ENCODE data around the gene SLC51B.

SLC51B gene

GRCh38 chr15:65082303-65082953 is 37.2 kb downstream of the SLC51B start:
- H3K27ac ChIP-seq, result no peak overlapping the region
- no peak for DNase-seq (ENCODE audit: low spot score)
- ChIA-PET POLR2A (ENCODE audit: low non-redundant PET) (no interaction called here), CTCF (no interaction called here)
- TF ChIP-seq, protein P1, sequence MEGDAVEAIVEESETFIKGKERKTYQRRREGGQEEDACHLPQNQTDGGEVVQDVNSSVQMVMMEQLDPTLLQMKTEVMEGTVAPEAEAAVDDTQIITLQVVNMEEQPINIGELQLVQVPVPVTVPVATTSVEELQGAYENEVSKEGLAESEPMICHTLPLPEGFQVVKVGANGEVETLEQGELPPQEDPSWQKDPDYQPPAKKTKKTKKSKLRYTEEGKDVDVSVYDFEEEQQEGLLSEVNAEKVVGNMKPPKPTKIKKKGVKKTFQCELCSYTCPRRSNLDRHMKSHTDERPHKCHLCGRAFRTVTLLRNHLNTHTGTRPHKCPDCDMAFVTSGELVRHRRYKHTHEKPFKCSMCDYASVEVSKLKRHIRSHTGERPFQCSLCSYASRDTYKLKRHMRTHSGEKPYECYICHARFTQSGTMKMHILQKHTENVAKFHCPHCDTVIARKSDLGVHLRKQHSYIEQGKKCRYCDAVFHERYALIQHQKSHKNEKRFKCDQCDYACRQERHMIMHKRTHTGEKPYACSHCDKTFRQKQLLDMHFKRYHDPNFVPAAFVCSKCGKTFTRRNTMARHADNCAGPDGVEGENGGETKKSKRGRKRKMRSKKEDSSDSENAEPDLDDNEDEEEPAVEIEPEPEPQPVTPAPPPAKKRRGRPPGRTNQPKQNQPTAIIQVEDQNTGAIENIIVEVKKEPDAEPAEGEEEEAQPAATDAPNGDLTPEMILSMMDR (conservative IDR thresholded peaks at IDR 0.05; ENCODE audit: low read depth), result no peak

DNA sequence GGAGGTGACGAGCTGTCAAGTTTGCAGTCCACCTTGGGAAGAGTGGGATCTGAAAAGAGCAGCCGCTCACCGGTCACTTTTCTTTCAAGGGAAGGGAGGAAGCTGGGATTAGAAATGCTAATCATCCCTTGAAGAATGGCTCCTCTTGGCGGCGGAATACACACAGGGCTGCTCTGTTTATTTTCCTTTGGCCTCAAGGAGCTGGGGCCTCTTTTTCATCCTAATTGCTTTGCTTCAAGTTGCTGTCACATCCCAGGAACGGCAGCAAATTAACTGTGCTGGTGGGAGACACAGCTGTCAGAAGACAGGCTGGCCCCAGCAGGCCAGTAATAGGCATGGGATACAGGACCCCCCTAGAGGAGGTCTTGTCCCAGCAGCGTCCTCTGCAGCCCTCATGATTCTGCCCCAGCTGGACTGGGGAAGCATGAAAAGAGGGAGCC is 38.1 kb downstream of the SLC51B start:
- CTCF ChIA-PET, result no interaction called here
- H3K27ac ChIP-seq, result no peak overlapping the region
- TF ChIP-seq, protein P1 (conservative IDR thresholded peaks at IDR 0.05; ENCODE audit: low read depth), result no peak
- POLR2A ChIA-PET (ENCODE audit: low non-redundant PET), result no interaction called here
- DNase-seq (ENCODE audit: low spot score), result no peak

- TF ChIP-seq, protein P1 (conservative IDR thresholded peaks at IDR 0.05; ENCODE audit: low read depth), result no peak
- ChIA-PET POLR2A (ENCODE audit: low non-redundant PET) (no interaction called here), CTCF (interaction anchor here (0.5 to 1.4 kb wide), 3 partner anchors 16 to 639 kb away, joined by 3 to 4 read pairs (median 3); partner anchors contain the start of gene RASL12)
- no peak for DNase-seq (ENCODE audit: low spot score)
- H3K27ac ChIP-seq, result no peak overlapping the region
These were observed 39.5 kb downstream of the SLC51B start for GRCh38 chr15:65084500-65085206.

GRCh38 chr15:65085207-65085753 is 40.1 kb downstream of the SLC51B start:
- CTCF ChIA-PET, result interaction anchor here (0.6 to 1.4 kb wide), 2 partner anchors 17 to 234 kb away, joined by 3 read pairs; partner anchors contain the start of gene RASL12
- TF ChIP-seq, protein P1 (conservative IDR thresholded peaks at IDR 0.05; ENCODE audit: low read depth), result no peak
- POLR2A ChIA-PET (ENCODE audit: low non-redundant PET), result no interaction called here

GRCh38 chr15:65085990-65086679 is 40.9 kb downstream of the SLC51B start:
- TF ChIP-seq, protein P1 (conservative IDR thresholded peaks at IDR 0.05; ENCODE audit: low read depth), result peak; percentile 27; the same call in 1 of the 2 replicates
- no peak overlapping the region for H3K27ac ChIP-seq
- peak; percentile 20 for DNase-seq (ENCODE audit: low spot score)
- ChIA-PET POLR2A (ENCODE audit: low non-redundant PET) (no interaction called here), CTCF (interaction anchor here (0.6 to 1.5 kb wide), 3 partner anchors 9 to 233 kb away, joined by 3 to 9 read pairs (median 4); no protein-coding TSS in a partner anchor)

More at GRCh38 chr15:65085207-65085753, 40.1 kb downstream of the SLC51B start:
- no peak overlapping the region for H3K27ac ChIP-seq
- DNase-seq (ENCODE audit: low spot score), result no peak

DNA sequence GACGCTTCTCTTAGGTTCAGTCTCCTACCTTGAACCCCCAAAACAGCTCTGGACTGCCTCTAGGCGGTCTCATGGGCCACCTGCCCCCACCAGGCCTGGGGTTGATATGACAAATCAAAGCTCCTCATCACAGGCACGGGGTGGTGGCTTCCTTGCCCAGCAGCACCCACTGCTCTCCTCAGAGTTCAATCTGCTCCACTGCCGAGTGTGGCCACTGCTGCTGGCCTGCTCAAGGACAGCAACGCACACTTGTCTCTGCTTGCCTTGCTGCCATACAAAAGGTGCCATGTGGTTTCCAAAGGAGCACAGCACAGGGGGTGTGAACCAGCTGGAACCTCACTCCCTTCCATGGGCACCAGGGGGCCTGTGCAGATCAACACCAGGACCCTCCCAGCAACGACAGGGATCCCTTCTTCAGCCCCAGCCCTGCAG is 41.5 kb downstream of the SLC51B start:
- TF ChIP-seq, protein P1 (conservative IDR thresholded peaks at IDR 0.05; ENCODE audit: low read depth), result no peak
- no peak overlapping the region for H3K27ac ChIP-seq
- ChIA-PET POLR2A (ENCODE audit: low non-redundant PET) (no interaction called here), CTCF (interaction anchor here (1.5 kb wide), 2 partner anchors 10 to 32 kb away, joined by 4 to 9 read pairs; no protein-coding TSS in a partner anchor)
- no peak for DNase-seq (ENCODE audit: low spot score)

Measured in RWPE1 (cell line).